ENCODE measurements around the gene JDP2.

Gene JDP2

DNA sequence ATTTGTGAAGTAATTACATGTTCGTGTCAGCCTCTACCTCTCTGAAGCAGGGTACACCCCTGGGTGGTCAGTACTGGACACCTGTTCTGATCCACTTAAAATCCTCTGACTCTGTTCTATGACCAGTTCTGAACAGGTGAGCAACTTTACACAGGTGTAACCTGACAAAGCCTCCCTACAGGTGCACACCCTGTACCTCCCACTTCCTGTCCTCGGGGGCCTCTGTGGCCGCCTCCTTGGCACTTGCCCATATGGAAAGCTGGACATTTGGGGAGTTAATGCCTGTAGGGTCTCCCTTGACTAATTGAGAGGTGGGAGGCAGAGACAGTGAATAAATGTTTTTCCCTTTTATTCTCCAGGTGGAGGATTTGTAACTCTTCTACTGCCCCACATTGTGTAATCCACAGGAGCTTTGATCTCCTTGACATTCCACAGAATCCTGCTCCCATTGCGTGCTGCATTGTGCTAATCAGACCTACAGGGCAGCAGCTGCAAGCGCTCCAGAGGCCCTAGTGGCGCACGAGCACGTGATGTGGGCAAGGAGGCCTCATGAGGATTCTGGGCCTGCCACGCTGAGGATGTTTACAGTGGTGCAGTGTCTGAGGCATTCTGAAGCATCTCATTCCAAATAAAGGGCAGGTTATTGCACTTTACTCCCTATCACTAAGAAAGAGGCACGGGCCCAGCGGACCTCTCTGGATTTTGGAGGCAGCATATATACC lies 48.6 kb downstream of the JDP2 start:
- no peaks in the 10 kb centered on the region for H3K9me3 ChIP-seq (ENCODE audit: control insufficient read depth in 2 of 2, low read length in 2 of 2)
- H3K4me1 ChIP-seq (ENCODE audit: control insufficient read depth in 2 of 2, insufficient read depth in 2 of 2, low read length in 2 of 2): peaks cover 8 to 25% of the 10 kb centered on the region in 2 donors
- no peak overlapping the region for H3K4me3 ChIP-seq (ENCODE audit: low read length in 2 of 2)
- peaks cover 9 to 13% of the 10 kb centered on the region in 2 donors for H3K36me3 ChIP-seq (ENCODE audit: control insufficient read depth in 2 of 2, insufficient read depth in 2 of 2, low read length in 2 of 2)
- peak overlapping the region; percentile 34 to 45 for H3K27ac ChIP-seq (ENCODE audit: low read depth in 2 of 2, low read length in 2 of 2)
- H3K9ac ChIP-seq (ENCODE audit: low read depth in 1 of 2, low read length in 2 of 2): peak overlapping the region in 1 of 2 donors; percentile 48
- no peaks in the 10 kb centered on the region for H3K27me3 ChIP-seq (ENCODE audit: control insufficient read depth in 2 of 2, insufficient read depth in 2 of 2, low read length in 2 of 2)

DNA sequence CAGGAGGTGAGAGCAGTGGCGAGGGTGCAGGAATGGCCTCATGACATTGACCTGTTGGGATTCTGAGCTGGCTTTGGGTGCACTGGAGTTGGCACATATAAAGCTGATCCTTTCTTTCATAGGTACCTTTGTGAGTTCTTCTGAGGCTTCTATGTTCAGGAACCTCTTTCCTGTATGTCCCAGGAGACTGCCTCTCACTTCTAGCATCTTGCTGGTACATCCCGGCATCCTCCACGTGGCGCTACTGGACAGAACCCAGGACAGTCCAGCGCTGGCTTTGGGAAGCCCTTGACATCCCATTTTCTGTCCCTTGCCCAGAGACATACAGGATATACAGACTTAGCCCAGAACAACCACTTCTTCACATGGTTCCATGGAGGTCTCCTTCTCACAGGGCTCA lies 50.1 kb downstream of the JDP2 start:
- Histone ChIP-seq H3K27ac (ENCODE audit: low read depth in 2 of 2, low read length in 2 of 2) (no peak overlapping the region), H3K36me3 (ENCODE audit: control insufficient read depth in 2 of 2, insufficient read depth in 2 of 2, low read length in 2 of 2) (peaks cover 0 to 4% of the 10 kb centered on the region in 2 donors), H3K4me3 (ENCODE audit: low read length in 2 of 2) (no peak overlapping the region), H3K27me3 (ENCODE audit: control insufficient read depth in 2 of 2, insufficient read depth in 2 of 2, low read length in 2 of 2) (no peaks in the 10 kb centered on the region), H3K9ac (ENCODE audit: low read depth in 1 of 2, low read length in 2 of 2) (no peak overlapping the region), H3K4me1 (ENCODE audit: control insufficient read depth in 2 of 2, insufficient read depth in 2 of 2, low read length in 2 of 2) (peaks cover 7 to 16% of the 10 kb centered on the region in 2 donors), H3K9me3 (ENCODE audit: control insufficient read depth in 2 of 2, low read length in 2 of 2) (no peaks in the 10 kb centered on the region)

DNA sequence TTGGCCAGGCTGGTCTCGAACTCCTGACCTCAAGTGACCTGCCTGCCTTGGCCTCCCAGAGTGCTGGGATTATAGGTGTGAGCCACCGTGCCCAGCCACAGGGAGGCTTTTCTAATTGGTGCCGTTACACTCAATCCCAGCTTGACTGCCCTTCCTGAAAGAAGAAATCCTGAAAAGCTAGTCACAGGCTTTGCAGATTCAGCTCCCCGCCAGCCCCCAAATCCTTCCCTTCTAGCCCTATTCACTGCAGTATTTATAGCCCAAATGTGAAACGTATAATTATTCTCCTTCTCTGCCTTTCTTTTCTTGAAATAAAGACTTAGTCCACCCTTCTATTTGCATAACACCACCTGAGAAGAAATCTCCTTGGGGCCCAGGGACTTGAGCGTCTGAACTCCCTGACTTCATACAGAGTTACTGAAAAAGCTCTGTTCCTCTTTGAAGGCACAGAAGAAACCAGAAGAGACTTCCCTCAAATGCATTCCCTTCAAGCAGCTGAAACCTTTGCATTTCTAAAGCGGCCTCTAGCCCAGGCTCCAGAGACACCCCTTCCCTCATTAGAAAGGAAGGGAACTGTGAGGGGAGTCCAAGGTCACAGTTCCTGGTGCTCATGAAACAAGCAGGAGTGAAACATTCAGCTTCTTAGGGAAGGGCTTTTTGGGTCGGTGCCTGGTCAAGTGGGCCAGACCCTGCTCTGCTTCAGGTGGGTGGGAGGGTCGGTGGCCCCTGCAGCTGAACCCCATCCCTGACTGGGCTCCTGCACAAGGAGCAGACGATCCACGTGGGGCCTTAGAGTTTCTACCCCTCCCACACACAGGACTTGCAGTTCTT lies 52.2 kb downstream of the JDP2 start:
- Histone ChIP-seq H3K27me3 (ENCODE audit: control insufficient read depth in 2 of 2, insufficient read depth in 2 of 2, low read length in 2 of 2) (no peaks in the 10 kb centered on the region), H3K9ac (ENCODE audit: low read depth in 1 of 2, low read length in 2 of 2) (no peak overlapping the region), H3K27ac (ENCODE audit: low read depth in 2 of 2, low read length in 2 of 2) (no peak overlapping the region), H3K36me3 (ENCODE audit: control insufficient read depth in 2 of 2, insufficient read depth in 2 of 2, low read length in 2 of 2) (peaks cover 0 to 4% of the 10 kb centered on the region in 2 donors), H3K4me1 (ENCODE audit: control insufficient read depth in 2 of 2, insufficient read depth in 2 of 2, low read length in 2 of 2) (peaks cover 3 to 4% of the 10 kb centered on the region in 2 donors), H3K9me3 (ENCODE audit: control insufficient read depth in 2 of 2, low read length in 2 of 2) (no peaks in the 10 kb centered on the region), H3K4me3 (ENCODE audit: low read length in 2 of 2) (no peak overlapping the region)

DNA sequence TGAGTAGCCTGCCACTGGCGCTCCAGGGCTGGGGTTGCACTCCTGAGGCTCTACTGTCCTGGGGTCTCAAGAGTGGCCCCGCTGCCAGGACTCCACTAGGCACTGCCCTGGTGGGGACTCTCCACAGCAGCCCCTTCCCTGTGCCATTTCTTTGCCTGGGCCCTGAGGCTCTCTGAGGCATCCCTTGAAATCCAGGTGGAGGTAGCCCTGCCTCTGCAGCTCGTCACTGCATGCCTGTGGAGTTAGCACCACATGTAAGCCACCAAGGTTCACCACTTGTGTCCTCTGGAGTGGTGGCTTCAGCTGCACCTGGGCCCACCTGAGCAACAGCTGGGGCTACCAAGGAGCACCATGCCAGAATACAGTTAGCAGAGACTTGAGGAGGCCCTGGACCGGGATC lies 54.5 kb downstream of the JDP2 start:
- no peaks in the 10 kb centered on the region for H3K4me1 ChIP-seq (ENCODE audit: control insufficient read depth in 2 of 2, insufficient read depth in 2 of 2, low read length in 2 of 2)
- H3K4me3 ChIP-seq (ENCODE audit: low read length in 2 of 2): no peak overlapping the region
- no peak overlapping the region for H3K27ac ChIP-seq (ENCODE audit: low read depth in 2 of 2, low read length in 2 of 2)
- no peaks in the 10 kb centered on the region for H3K27me3 ChIP-seq (ENCODE audit: control insufficient read depth in 2 of 2, insufficient read depth in 2 of 2, low read length in 2 of 2)
- no peak overlapping the region for H3K9ac ChIP-seq (ENCODE audit: low read depth in 1 of 2, low read length in 2 of 2)
- H3K9me3 ChIP-seq (ENCODE audit: control insufficient read depth in 2 of 2, low read length in 2 of 2): no peaks in the 10 kb centered on the region
- no peaks in the 10 kb centered on the region for H3K36me3 ChIP-seq (ENCODE audit: control insufficient read depth in 2 of 2, insufficient read depth in 2 of 2, low read length in 2 of 2)

DNA sequence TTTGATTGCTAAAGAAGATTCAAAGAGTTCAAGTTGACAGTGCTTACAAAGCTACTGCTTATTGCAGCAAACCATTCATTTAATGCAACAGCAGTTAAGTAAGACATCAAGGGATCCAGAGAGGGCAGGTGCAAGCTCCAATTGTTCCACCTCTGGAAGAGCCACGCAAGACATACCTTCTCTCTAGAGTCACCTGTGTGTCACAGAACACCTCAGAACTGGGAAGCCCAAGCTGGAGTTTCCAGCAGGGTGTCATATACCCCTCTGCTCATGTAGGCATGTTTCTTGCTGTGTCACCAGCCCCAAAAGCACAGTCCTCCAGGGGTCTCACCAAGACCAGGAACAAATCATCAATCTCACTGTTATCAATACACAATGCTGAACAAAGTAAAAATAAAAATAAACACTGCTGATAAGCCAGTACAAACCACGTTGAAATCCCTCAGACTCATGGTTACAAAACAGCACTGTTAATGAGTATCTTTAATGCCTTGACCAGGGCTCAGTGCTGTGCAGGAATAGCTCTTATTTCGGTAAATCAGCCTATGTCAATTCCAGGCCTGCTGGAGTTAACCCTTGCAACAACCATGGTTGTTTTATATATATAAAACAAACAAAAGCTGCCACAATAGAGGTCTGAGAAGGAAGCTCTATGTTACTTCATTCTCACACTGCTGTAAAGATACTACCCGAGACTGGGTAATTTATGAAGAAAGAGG lies 57.0 kb downstream of the JDP2 start:
- H3K36me3 ChIP-seq (ENCODE audit: control insufficient read depth in 2 of 2, insufficient read depth in 2 of 2, low read length in 2 of 2): no peaks in the 10 kb centered on the region
- H3K4me3 ChIP-seq (ENCODE audit: low read length in 2 of 2): no peak overlapping the region
- H3K4me1 ChIP-seq (ENCODE audit: control insufficient read depth in 2 of 2, insufficient read depth in 2 of 2, low read length in 2 of 2): peaks cover 0 to 3% of the 10 kb centered on the region in 2 donors
- H3K9ac ChIP-seq (ENCODE audit: low read depth in 1 of 2, low read length in 2 of 2): no peak overlapping the region
- no peak overlapping the region for H3K27ac ChIP-seq (ENCODE audit: low read depth in 2 of 2, low read length in 2 of 2)
- no peaks in the 10 kb centered on the region for H3K27me3 ChIP-seq (ENCODE audit: control insufficient read depth in 2 of 2, insufficient read depth in 2 of 2, low read length in 2 of 2)
- H3K9me3 ChIP-seq (ENCODE audit: control insufficient read depth in 2 of 2, low read length in 2 of 2): no peaks in the 10 kb centered on the region

DNA sequence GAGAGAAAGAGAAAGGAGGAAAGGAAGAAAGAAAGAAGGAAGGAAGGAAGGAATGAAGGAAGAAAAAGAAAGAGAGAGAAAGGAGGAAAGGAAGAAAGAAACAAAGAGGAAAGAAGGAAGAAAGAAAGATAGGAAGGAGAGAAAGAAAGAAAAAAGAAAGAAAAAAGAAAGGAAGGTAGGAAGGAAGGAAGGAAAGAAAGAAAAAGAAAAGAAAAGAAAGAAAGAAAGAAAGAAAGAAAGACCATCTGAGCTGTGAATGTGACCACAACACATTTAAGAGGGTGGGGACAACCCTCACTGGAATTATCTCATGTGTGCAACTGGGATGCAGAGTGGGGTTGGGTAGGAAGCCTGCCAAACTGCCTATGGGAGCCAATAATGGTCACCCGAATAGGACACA lies 58.5 kb downstream of the JDP2 start:
- no peaks in the 10 kb centered on the region for H3K36me3 ChIP-seq (ENCODE audit: control insufficient read depth in 2 of 2, insufficient read depth in 2 of 2, low read length in 2 of 2)
- no peaks in the 10 kb centered on the region for H3K9me3 ChIP-seq (ENCODE audit: control insufficient read depth in 2 of 2, low read length in 2 of 2)
- no peak overlapping the region for H3K9ac ChIP-seq (ENCODE audit: low read depth in 1 of 2, low read length in 2 of 2)
- no peak overlapping the region for H3K27ac ChIP-seq (ENCODE audit: low read depth in 2 of 2, low read length in 2 of 2)
- no peak overlapping the region for H3K4me3 ChIP-seq (ENCODE audit: low read length in 2 of 2)
- H3K27me3 ChIP-seq (ENCODE audit: control insufficient read depth in 2 of 2, insufficient read depth in 2 of 2, low read length in 2 of 2): no peaks in the 10 kb centered on the region
- H3K4me1 ChIP-seq (ENCODE audit: control insufficient read depth in 2 of 2, insufficient read depth in 2 of 2, low read length in 2 of 2): peaks cover 0 to 3% of the 10 kb centered on the region in 2 donors

DNA sequence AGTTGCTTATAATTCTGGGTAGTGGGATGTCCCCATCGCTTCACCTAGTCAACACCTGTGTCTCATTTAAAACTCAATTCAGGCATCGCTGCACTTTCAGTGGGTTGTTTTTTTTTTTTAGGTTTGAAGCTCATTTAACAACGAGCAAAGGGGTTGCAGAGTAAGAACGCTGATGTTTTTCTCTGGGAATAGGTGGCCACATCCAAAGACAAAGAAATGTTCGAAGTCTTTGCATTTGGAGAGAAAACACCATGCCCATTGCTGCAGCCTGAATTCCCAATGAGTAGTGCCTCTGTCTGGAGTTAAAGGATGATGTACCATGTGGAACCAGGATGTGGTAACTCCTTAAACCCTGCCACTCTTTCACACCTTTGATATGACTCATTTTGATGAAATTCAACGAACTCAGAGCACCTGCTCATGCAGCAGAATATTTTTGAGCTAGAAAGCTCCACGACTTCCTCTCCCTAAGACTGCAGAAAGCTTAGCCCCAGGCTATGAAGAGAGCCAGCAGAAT lies 59.4 kb downstream of the JDP2 start:
- H3K27ac ChIP-seq (ENCODE audit: low read depth in 2 of 2, low read length in 2 of 2): no peak overlapping the region
- no peaks in the 10 kb centered on the region for H3K27me3 ChIP-seq (ENCODE audit: control insufficient read depth in 2 of 2, insufficient read depth in 2 of 2, low read length in 2 of 2)
- no peak overlapping the region for H3K9ac ChIP-seq (ENCODE audit: low read depth in 1 of 2, low read length in 2 of 2)
- H3K9me3 ChIP-seq (ENCODE audit: control insufficient read depth in 2 of 2, low read length in 2 of 2): no peaks in the 10 kb centered on the region
- no peaks in the 10 kb centered on the region for H3K36me3 ChIP-seq (ENCODE audit: control insufficient read depth in 2 of 2, insufficient read depth in 2 of 2, low read length in 2 of 2)
- H3K4me3 ChIP-seq (ENCODE audit: low read length in 2 of 2): no peak overlapping the region
- peaks cover 0 to 3% of the 10 kb centered on the region in 2 donors for H3K4me1 ChIP-seq (ENCODE audit: control insufficient read depth in 2 of 2, insufficient read depth in 2 of 2, low read length in 2 of 2)

DNA sequence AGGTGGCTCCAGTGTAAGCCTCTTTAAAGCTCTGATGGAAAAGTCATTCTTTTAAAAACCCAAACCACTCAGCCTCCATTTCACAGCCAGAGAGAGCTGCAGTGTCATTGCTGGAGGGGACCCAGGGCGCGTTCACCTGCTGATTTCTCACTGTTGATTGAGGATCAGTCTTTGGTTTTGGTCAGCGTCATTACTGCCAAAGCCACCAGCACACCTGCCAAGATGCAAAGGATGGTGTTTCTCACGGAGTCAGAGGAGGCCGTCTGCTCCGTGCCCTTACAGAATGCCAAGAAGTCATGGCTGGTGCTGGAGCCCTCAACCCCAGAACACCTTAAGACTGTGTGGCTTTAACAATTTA lies 61.6 kb downstream of the JDP2 start:
- no peak overlapping the region for H3K27ac ChIP-seq (ENCODE audit: low read depth in 2 of 2, low read length in 2 of 2)
- H3K4me3 ChIP-seq (ENCODE audit: low read length in 2 of 2): no peak overlapping the region
- no peaks in the 10 kb centered on the region for H3K27me3 ChIP-seq (ENCODE audit: control insufficient read depth in 2 of 2, insufficient read depth in 2 of 2, low read length in 2 of 2)
- H3K9me3 ChIP-seq (ENCODE audit: control insufficient read depth in 2 of 2, low read length in 2 of 2): no peaks in the 10 kb centered on the region
- peaks cover 0 to 3% of the 10 kb centered on the region in 2 donors for H3K4me1 ChIP-seq (ENCODE audit: control insufficient read depth in 2 of 2, insufficient read depth in 2 of 2, low read length in 2 of 2)
- H3K36me3 ChIP-seq (ENCODE audit: control insufficient read depth in 2 of 2, insufficient read depth in 2 of 2, low read length in 2 of 2): no peaks in the 10 kb centered on the region
- H3K9ac ChIP-seq (ENCODE audit: low read depth in 1 of 2, low read length in 2 of 2): no peak overlapping the region

- no peaks in the 10 kb centered on the region for H3K36me3 ChIP-seq (ENCODE audit: control insufficient read depth in 2 of 2, insufficient read depth in 2 of 2, low read length in 2 of 2)
- H3K27ac ChIP-seq (ENCODE audit: low read depth in 2 of 2, low read length in 2 of 2): no peak overlapping the region
- no peaks in the 10 kb centered on the region for H3K9me3 ChIP-seq (ENCODE audit: control insufficient read depth in 2 of 2, low read length in 2 of 2)
- no peak overlapping the region for H3K9ac ChIP-seq (ENCODE audit: low read depth in 1 of 2, low read length in 2 of 2)
- no peaks in the 10 kb centered on the region for H3K27me3 ChIP-seq (ENCODE audit: control insufficient read depth in 2 of 2, insufficient read depth in 2 of 2, low read length in 2 of 2)
- no peak overlapping the region for H3K4me3 ChIP-seq (ENCODE audit: low read length in 2 of 2)
- H3K4me1 ChIP-seq (ENCODE audit: control insufficient read depth in 2 of 2, insufficient read depth in 2 of 2, low read length in 2 of 2): peaks cover 0 to 3% of the 10 kb centered on the region in 2 donors
Observed at GRCh38 chr14:75491376-75491978, 63.7 kb downstream of the JDP2 start.

Measured in mucosa of rectum (tissue), 2 donors.